ENCODE data around the gene SSNA1.

Gene SSNA1, protein sequence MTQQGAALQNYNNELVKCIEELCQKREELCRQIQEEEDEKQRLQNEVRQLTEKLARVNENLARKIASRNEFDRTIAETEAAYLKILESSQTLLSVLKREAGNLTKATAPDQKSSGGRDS

DNA sequence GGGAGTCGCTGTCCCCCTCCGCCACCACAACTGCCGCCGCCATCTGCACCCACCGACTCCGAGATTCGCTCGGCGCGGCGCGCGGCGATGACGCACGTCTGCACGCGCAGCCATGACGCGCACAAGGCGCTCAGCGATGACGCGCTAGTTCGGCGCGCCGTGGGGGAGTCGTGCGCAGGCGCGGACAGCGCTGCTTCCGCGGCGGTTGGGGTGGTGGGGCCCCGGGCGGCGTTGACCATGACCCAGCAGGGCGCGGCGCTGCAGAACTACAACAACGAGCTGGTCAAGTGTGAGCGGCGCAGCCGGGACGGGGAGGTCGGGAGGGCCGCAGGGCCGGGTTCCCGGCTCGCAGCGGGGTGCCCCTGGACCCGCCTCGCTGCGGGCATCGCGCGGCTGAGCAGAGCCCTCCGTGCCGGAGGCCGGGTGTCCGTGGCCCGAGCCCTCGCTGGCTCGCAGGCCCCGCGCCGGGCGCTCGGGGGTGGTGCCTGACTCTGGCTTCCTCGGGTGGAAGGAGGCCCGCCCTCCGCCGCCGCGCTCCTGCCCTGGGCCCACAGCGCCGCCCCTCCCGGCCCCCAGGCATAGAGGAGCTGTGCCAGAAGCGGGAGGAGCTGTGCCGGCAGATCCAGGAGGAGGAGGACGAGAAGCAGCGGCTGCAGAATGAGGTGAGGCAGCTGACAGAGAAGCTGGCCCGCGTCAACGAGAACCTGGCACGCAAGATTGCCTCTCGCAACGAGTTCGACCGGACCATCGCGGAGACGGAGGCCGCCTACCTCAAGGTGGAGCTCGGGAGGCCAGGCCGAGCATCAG, at the start of gene SSNA1, which contains the start of gene ANAPC2:
Gene SSNA1, plus strand, starts transcription at position 187 of the 807 bp plus-strand sequence. Its CDS starts 51 bp downstream, at position 238.
Gene ANAPC2, minus strand, starts transcription at position 71 of the 807 bp plus-strand sequence. Its CDS starts 28 bp downstream, at position 43.
- peak; percentile 97 for DNase-seq

GRCh38 chr9:137138722-137139467, 49.6 kb upstream of the SSNA1 start, which contains the start of gene GRIN1:
Gene GRIN1, plus strand, starts transcription at chr9:137139154. Its CDS starts 333 bp downstream, at chr9:137139487.
- peak; percentile 53 for DNase-seq

- no peak for DNase-seq
Measured at GRCh38 chr9:137139468-137140150, 48.9 kb upstream of the SSNA1 start.

DNA sequence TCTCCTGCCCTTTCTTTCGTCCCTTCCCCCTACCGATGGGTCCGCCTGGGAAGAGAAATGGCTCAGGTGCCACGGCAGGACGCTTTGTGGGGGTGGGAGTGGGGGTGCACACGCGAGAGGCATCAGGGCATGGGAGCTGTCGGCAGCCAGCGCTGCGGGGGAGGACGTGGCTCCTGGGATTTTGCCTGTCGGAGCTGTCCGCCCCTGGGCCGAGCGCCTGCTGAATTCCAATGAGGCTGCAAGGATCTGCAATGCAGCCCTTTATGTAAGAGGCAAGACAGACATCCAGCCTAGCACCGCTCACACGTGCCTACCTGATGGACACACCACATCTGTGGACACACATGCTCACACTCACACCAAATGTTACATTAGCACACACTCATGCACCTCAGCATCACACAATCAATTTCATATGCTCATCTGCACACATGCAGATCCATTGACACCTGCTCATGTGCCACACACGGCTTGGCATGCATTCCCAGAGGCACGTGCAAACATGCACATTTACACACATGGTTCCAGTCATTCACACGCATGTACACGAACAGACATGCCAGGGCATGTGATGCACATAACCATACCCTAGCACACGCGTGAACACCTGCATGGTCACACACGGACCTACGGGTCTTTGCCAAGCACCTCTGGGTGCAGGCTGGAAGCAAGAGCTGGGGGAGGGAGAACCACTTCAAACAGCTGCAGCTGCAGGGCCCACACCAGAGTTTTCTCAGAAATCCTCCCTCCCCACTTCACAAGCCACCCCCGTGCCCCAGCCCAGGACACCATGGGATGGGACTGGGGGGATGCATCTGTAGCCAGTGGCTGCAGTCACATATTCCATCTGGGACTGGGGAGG, 48.1 kb upstream of the SSNA1 start:
- no peak for DNase-seq

DNA sequence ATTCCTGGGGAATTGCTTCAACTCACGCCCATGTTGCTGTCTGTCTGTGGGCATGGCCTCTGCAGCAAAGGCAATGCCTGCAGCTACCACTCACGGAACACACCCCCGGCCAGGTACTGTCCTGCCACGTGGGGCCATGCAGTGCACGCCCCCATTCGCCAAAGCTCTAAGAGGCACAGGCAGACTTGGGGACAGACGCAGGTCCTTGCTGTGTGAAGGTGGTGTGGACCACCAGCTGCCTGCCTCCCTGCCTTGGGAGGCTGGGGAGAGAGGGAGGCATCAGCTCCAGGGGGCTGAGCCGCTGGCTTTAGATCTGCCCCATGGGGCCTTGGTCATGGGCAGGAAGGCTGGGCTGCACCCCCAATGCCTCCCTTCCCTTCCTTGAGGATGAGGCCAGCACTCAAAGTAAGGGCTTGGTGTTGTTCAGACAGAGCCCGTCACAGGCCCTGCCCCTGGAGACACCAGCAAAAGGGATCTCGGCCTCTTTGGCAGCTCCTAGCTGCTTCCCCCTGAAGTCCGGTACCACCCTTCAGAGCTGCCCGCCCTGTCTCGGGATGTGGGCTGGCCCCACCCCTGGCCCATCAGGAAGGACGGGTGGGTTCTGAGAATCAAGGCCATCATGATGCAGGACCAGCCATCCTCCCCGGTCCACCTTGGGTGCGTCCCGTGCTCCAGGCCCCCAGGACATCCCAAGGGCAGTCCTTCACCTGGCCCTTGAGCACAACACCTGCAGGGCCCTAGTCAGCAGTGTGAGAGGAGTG, 47.2 kb upstream of the SSNA1 start:
- no peak for DNase-seq

DNA sequence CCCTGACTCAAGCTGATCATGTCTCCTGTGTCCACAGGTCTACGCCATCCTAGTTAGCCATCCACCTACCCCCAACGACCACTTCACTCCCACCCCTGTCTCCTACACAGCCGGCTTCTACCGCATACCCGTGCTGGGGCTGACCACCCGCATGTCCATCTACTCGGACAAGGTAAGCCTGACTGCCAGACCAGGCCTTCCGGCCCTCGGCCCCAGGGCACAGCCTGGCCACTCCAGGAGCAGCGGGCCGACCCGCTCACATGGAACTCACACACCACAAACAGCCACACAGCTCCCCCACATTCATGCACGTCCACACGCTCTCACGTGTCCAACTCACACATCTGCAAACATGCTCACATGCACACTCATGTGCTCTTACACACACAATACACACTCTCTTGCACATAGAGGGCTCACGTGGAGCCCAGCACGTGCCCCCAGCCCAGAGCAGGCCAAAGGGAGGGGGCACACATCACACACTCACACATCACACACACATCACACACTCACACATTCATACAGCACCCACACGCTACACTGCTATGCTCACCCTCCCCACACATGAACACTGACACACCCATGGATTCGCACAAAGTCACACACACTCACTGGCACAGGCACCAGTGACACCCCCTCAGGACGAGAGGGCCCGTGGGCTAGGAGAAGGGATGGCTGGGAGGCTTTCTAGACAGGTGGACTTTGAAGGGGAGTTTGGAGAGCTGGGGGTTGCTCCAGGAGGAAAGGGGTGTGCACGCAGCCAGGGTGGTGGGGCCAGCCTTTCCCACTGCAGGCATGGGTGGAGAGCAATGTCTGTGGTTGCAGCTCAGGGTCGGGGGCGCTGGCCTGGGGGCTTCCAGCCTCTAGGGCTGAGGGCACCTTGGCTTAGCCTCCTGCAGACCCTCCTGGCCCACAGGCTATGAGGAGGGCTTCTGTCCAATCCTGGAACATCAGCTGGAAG, 46.2 kb upstream of the SSNA1 start:
- DNase-seq, result no peak

DNA sequence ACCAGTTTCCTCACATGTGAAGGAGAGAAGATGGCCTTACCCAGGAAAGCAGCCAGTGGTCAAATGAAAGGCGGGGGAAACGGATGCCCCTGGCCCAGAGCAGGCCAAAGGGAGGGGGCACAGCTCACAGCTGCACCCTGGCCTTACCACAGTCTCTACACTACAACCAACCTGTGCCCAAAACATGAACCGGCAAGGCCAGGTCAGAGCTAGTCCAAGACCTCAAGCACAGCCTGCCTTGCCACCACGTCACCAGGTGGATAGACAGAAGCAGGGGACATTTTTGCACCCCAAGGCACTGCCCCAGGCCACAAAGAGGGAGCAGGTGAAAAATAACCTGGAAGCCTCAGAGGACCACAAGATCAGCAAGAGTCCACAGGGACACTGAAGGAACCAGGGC, 45.0 kb upstream of the SSNA1 start:
- no peak for DNase-seq

GRCh38 chr9:137145731-137146526, 42.5 kb upstream of the SSNA1 start:
- DNase-seq, result no peak

DNA sequence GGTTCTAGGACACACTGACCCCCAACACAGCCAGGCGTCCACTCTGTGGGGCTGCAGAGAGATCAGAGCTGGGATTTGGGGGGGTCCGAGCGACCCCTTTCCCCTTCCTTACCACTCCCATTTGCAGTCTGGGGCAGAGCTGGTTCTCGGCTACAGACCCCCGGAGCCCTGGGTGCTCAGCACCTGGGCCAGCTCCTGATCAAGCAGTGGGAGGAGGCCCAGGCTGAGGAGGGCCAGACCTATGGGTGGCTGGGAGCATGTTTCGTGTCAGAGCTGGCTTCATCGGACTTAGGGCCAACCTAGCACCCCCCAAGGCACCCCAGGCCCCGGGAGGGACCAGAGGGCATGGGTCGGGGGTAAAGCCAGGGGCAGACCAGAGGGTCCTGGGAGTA, 42.0 kb upstream of the SSNA1 start:
- DNase-seq, result no peak

- no peak for DNase-seq
Measured at GRCh38 chr9:137147091-137147792, 41.2 kb upstream of the SSNA1 start.

GRCh38 chr9:137147793-137148160, 40.7 kb upstream of the SSNA1 start:
- DNase-seq, result no peak

DNA sequence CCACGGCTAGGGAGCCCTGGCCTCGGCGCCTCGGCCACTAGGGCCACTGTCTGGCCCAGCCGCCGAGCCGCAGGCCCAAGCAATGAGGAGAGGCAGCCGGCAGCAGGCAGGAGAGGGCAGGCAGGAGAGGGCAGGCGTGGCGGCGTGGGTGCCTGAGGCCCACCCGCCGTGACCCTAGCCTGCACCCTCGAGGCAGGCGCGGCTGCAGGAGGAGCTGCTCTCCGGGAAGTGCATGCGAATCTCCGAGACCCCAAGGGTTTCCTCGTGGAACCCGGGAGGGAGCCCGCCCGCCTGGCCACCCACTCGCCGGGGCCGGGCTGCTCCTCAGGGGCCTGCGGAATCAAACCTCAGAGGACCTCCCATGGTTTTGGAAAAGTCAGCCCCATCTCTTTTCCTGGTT, 40.2 kb upstream of the SSNA1 start:
- no peak for DNase-seq

GRCh38 chr9:137148661-137149060, 39.8 kb upstream of the SSNA1 start:
- no peak for DNase-seq

DNA sequence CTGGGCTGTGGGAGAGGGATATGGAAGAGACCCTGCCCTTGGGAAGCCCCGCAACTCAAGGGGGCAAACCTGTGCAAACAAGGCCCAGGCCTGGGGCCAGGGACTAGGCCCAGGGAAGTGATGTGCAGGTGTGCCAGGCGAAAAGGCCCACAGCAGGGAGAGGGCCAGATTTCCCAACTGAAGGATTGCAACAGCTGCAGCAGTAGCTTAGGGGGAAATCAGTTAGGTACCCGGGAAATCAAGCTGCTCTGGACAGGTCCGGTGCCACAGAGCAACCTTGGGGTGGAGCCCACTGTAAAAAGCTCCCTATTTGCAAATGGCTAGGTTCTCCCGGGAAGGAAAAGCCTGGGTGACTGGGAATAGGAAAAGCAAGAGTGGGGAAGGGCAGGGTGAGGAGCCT, 39.1 kb upstream of the SSNA1 start:
- DNase-seq, result no peak

DNA sequence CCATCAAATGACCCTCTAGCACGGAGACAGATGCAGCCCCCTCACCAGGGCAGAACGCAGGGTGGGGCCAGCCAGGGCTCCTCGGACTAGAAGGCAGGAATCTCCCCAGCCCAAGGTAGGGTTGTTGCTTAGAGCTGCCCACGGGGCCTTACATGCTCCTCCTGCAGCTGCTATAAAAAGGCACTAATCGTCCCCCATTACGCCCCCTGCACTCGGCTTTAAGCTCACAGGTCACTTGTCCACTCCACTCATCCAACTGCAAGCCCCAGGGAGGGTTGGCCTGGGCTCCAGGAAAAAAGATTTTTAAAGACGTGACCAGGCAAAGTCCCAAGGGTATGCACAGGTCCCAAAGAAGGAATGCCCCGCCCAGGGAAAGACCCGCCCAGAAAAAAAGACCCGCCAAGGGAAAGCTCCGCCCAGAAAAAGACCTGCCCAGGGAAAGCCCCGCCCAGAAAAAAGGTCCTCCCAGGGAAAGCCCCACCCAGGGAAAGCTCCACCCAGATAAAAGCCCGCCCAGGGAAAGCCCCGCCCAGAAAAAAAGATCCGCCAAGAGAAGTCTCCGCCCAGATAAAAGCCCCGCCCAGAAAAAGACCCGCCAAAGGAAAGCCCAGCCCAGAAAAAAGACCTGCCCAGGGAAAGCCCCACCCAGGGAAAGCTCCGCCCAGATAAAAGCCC, 38.4 kb upstream of the SSNA1 start:
- no peak for DNase-seq

DNA sequence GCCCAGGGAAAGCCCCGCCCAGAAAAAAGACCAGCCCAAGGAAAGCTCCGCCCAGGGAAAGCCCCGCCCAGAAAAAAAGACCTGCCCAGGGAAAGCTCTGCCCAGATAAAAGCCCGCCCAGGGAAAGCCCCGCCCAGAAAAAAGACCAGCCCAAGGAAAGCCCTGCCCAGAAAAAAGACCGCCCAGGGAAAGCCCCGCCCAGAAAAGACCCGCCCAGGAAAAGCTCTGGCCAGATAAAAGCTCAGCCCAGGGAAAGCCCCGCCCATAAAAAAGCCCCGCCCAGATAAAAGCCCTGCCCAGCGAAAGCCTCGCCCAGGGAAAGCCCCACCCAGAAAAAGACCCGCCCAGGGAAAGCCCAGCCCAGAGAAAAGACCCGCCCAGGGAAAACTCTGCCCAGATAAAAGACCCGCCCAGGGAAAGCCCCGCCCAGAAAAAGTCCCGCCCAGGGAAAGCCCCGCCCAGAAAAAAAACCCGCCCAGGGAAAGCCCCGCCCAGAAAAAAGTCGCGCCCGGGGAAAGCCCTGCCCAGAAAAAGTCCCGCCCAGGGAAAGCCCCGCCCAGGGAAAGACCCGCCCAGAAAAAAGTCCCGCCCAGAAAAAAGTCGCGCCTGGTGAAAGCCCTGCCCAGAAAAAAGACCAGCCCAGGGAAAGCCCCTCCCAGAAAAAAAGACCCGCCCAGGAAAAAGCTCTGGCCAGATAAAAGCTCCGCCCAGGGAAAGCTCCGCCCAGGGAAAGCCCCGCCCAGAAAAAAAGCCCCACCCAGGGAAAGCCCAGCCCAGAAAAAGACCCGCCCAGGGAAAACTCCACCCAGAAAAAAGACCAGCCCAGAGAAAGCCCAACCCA, 37.6 kb upstream of the SSNA1 start:
- peak; percentile 42 for DNase-seq

- DNase-seq, result no peak
Measured at GRCh38 chr9:137152844-137153405, 35.6 kb upstream of the SSNA1 start.

Measured in activated T-cell treated with anti-CD3 and anti-CD28 coated beads, Interleukin-2, amount 50 U/mL, for 1 hour (primary cell).